ENCODE data around the gene TMEM179.

The TMEM179 gene

DNA sequence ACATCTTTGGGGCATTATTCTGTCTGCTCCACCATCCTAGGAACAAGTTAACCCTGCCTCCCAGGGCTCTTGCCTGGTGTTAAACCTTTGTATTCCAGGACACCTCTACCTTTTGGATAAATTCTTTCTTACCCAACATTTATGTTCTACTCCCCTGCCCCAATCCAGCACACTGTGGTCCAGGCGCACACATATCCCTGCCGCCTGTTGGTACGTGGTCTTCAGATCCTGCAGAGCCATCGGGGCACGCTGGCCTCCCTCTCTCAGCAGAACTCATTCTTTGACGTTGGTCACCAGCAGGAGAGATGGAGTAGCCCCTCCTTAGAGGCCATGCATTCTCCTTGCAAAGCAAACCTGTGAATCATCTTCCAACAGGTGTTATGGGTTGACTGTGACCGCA, 5.1 kb upstream of the TMEM179 start:
- H3K4me3 ChIP-seq (ENCODE audit: control insufficient read depth, low read depth, low read length), result no peak overlapping the region
- TF ChIP-seq, protein P1, sequence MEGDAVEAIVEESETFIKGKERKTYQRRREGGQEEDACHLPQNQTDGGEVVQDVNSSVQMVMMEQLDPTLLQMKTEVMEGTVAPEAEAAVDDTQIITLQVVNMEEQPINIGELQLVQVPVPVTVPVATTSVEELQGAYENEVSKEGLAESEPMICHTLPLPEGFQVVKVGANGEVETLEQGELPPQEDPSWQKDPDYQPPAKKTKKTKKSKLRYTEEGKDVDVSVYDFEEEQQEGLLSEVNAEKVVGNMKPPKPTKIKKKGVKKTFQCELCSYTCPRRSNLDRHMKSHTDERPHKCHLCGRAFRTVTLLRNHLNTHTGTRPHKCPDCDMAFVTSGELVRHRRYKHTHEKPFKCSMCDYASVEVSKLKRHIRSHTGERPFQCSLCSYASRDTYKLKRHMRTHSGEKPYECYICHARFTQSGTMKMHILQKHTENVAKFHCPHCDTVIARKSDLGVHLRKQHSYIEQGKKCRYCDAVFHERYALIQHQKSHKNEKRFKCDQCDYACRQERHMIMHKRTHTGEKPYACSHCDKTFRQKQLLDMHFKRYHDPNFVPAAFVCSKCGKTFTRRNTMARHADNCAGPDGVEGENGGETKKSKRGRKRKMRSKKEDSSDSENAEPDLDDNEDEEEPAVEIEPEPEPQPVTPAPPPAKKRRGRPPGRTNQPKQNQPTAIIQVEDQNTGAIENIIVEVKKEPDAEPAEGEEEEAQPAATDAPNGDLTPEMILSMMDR (IDR thresholded peaks at IDR 0.05; ENCODE audit: control insufficient read depth, insufficient read depth, low read depth, low read length, missing control alignments), result no peak
- DNase-seq (ENCODE audit: low read depth), result no peak

- TF ChIP-seq, protein P1 (IDR thresholded peaks at IDR 0.05; ENCODE audit: control insufficient read depth, insufficient read depth, low read depth, low read length, missing control alignments), result no peak
- H3K4me3 ChIP-seq (ENCODE audit: control insufficient read depth, low read depth, low read length), result no peak overlapping the region
- DNase-seq (ENCODE audit: low read depth), result no peak
These were observed 716 bp downstream of the TMEM179 start for GRCh38 chr14:104603711-104604401.

DNA sequence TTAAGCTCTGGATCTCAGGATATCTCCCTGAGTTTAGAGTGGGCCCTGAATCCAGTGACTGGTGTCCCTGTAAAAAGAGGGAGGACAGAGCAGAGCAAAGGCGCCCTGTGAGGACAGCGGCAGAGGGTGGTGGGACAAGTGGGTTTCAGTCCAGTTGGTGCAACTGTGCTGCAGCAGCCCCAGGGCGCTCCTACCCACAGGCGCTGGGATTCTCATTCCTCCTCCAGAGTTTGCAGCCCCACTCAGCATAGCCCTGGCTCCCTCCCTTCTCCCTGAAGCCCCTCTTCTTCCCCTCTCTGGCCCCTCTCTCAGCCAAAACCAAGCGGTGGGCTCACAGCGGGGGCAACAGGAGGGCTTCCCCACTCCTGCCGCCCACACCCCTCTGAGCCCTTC, 1.6 kb downstream of the TMEM179 start:
- DNase-seq (ENCODE audit: low read depth), result no peak
- TF ChIP-seq, protein P1 (IDR thresholded peaks at IDR 0.05; ENCODE audit: control insufficient read depth, insufficient read depth, low read depth, low read length, missing control alignments), result no peak
- H3K4me3 ChIP-seq (ENCODE audit: control insufficient read depth, low read depth, low read length), result no peak overlapping the region

- TF ChIP-seq, protein P1 (IDR thresholded peaks at IDR 0.05; ENCODE audit: control insufficient read depth, insufficient read depth, low read depth, low read length, missing control alignments), result no peak
- no peak for DNase-seq (ENCODE audit: low read depth)
- H3K4me3 ChIP-seq (ENCODE audit: control insufficient read depth, low read depth, low read length), result no peak overlapping the region
These were observed 2.1 kb downstream of the TMEM179 start for GRCh38 chr14:104602315-104602932.

GRCh38 chr14:104601786-104602185, 2.8 kb downstream of the TMEM179 start:
- H3K4me3 ChIP-seq (ENCODE audit: control insufficient read depth, low read depth, low read length), result no peak overlapping the region
- DNase-seq (ENCODE audit: low read depth), result no peak
- TF ChIP-seq, protein P1 (IDR thresholded peaks at IDR 0.05; ENCODE audit: control insufficient read depth, insufficient read depth, low read depth, low read length, missing control alignments), result no peak

- H3K4me3 ChIP-seq (ENCODE audit: control insufficient read depth, low read depth, low read length), result no peak overlapping the region
- TF ChIP-seq, protein P1 (IDR thresholded peaks at IDR 0.05; ENCODE audit: control insufficient read depth, insufficient read depth, low read depth, low read length, missing control alignments), result no peak
- DNase-seq (ENCODE audit: low read depth), result no peak
These were observed 3.8 kb downstream of the TMEM179 start for GRCh38 chr14:104600805-104601204.

Measured in AG09309 (cell line).